Brain microvascular endothelial cell (primary cell): ENCODE measurements around the gene PLXNA1.

Experiments used
- DNase-seq: peaks from one replicate; pipeline ENCODE4 v3.0.0-alpha.2; 2020
- H3K27ac ChIP-seq: fragments of 250-450 bp; sonication (Bioruptor Pico); 2 replicates; pipeline ENCODE4 v1.5.1; 2020; ENCODE audit warnings: mild to moderate bottlenecking, moderate library complexity
- H3K27me3 ChIP-seq: fragments of 250-450 bp; sonication (Bioruptor Pico); replicated peaks from 2 replicates; pipeline ENCODE4 v1.5.1; 2020; ENCODE audit warnings: mild to moderate bottlenecking
- H3K36me3 ChIP-seq: fragments of 250-450 bp; sonication (Bioruptor Pico); replicated peaks from 2 replicates; pipeline ENCODE4 v1.5.1; 2020; ENCODE audit warnings: mild to moderate bottlenecking
- H3K4me3 ChIP-seq: 2 replicates; pipeline ENCODE4 v1.5.1; 2011; ENCODE audit warnings: low read depth, mild to moderate bottlenecking, control low read depth, low read length, moderate library complexity
- in situ Hi-C: cut with HindIII; loops from 2 replicates; pipeline ENCODE4 v1.10.0; 2017; ENCODE audit warnings: low sequenced_read_pairs, low pct_ligation_motif_present
- TF ChIP-seq, protein P1 (sequence below): IDR thresholded peaks from 2 replicates; pipeline ENCODE4 v1.5.1; 2011; ENCODE audit warnings: low read depth, mild to moderate bottlenecking, moderate library complexity, low read length, control low read depth, inconsistent platforms; ENCODE audit errors: missing control alignments

Gene PLXNA1

GRCh38 chr3:126954141-126954842 lies 28.6 kb upstream of the PLXNA1 start:
- DNase-seq = no peak
- TF ChIP-seq, protein P1, sequence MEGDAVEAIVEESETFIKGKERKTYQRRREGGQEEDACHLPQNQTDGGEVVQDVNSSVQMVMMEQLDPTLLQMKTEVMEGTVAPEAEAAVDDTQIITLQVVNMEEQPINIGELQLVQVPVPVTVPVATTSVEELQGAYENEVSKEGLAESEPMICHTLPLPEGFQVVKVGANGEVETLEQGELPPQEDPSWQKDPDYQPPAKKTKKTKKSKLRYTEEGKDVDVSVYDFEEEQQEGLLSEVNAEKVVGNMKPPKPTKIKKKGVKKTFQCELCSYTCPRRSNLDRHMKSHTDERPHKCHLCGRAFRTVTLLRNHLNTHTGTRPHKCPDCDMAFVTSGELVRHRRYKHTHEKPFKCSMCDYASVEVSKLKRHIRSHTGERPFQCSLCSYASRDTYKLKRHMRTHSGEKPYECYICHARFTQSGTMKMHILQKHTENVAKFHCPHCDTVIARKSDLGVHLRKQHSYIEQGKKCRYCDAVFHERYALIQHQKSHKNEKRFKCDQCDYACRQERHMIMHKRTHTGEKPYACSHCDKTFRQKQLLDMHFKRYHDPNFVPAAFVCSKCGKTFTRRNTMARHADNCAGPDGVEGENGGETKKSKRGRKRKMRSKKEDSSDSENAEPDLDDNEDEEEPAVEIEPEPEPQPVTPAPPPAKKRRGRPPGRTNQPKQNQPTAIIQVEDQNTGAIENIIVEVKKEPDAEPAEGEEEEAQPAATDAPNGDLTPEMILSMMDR = no peak
- Histone ChIP-seq H3K36me3 (no peaks in the 10 kb centered on the region), H3K27me3 (no peaks in the 10 kb centered on the region), H3K27ac (no peak overlapping the region), H3K4me3 (no peak overlapping the region)
- in situ Hi-C loops = no loop called here

- in situ Hi-C loops = no loop called here
- TF ChIP-seq, protein P1 = no peak
- no peak for DNase-seq
- H3K27me3 ChIP-seq = no peaks in the 10 kb centered on the region
- H3K36me3 ChIP-seq = no peaks in the 10 kb centered on the region
- H3K27ac ChIP-seq = no peak overlapping the region
- H3K4me3 ChIP-seq = no peak overlapping the region
Measured at GRCh38 chr3:126955004-126955790, 27.7 kb upstream of the PLXNA1 start.

DNA sequence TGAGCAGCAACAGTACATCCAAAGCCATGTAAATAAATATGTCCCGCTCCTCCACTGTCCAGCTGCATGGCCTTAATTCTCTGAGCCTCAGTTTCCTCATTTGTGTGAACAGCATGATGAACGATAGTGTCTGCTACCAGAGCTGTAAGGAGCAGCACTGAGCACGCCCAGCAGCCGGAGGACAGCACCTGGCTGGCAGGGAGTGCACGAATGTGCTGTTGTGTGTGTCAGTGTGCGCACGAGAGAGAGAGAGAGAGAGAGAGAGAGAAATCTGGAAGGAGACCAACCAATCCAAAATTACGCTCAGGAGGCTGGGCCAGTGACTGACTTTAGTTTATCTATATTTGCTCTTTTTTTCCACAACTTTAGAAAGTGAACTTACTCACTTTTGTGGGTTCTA lies 26.6 kb upstream of the PLXNA1 start:
- Histone ChIP-seq H3K27ac (no peak overlapping the region), H3K36me3 (no peaks in the 10 kb centered on the region), H3K27me3 (no peaks in the 10 kb centered on the region), H3K4me3 (no peak overlapping the region)
- DNase-seq = no peak
- in situ Hi-C loops = no loop called here
- TF ChIP-seq, protein P1 = no peak

DNA sequence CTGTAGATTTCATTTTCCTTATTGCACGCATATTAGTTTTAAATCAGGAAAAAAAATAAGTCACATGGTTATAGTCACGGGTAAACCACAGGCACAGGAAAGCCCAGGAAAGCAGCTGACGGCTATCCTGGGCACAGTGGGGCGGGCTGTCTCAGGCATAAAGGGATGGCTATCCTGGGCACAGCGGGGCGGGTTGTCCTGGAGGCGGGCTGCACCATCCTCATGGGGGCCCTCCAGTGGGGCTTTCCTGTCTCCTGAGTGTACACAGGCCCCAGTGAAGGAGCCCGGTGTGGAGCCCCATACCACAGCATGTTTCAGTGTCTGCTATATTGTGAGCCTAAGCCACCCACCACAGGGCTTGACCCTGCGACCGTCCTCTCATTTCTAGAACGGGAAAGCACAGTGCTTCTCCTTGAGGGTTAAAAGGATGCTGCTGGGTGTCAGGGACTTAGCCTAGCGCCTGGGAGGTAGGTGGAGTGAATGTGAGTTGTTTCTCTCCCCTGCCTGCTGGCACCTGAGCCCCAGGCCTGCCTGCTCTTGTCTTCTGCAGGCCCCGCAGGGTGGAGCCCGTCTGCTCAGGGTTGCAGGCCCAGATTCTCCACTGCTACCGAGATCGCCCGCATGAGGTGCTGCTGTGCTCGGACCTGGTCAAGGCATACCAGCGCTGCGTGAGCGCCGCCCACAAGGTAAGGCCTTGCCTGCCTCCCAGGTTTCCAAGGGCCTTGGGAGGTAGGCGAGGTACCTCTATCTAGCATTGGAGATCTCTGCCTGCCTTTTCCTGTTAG lies 25.9 kb upstream of the PLXNA1 start:
- Histone ChIP-seq H3K27ac (no peak overlapping the region), H3K27me3 (no peaks in the 10 kb centered on the region), H3K36me3 (no peaks in the 10 kb centered on the region), H3K4me3 (no peak overlapping the region)
- DNase-seq = no peak
- TF ChIP-seq, protein P1 = no peak
- in situ Hi-C loops = no loop called here

GRCh38 chr3:126957776-126958637 lies 24.9 kb upstream of the PLXNA1 start:
- Histone ChIP-seq H3K36me3 (no peaks in the 10 kb centered on the region), H3K4me3 (no peak overlapping the region), H3K27me3 (no peaks in the 10 kb centered on the region), H3K27ac (no peak overlapping the region)
- DNase-seq = no peak
- TF ChIP-seq, protein P1 = no peak
- in situ Hi-C loops = no loop called here
